Pancreas (tissue), 10 donors: ENCODE data around the gene ABTB2. TPM values are rescaled to one million over a fixed set of nuclear protein-coding genes. Genes with fewer than 3 reads are reported as not detected.

Experiments
- ATAC-seq, 4 donors: fragments of 200-7000 bp; cut with Tn5 transposase; one replicate each; pipeline versions ENCODE4 v1.8.0 to v1.9.1; 2020; ENCODE audit warnings: mild to moderate bottlenecking in 4 of 4, moderate library complexity in 4 of 4
- DNase-seq, 6 donors: peaks; one replicate each; pipeline ENCODE4 v3.0.0-alpha.2; 2020
- FAIRE-seq: peaks from 2 replicates; lab custom pipeline; 2012; peaks lifted over from hg19 to GRCh38; lab: Jason Lieb, UNC
- H3K27ac ChIP-seq, 4 donors: fragments of 200-600 bp; sonication (generic); 1 replicate in 3 of 4; 2 replicates in 1 of 4; pipeline versions ENCODE4 v1.5.0 to v1.8.0; 2020
- H3K27me3 ChIP-seq, 4 donors: fragments of 200-600 bp; one replicate each; pipeline ENCODE4 v1.8.0; 2021
- H3K36me3 ChIP-seq, 3 donors: fragments of 200-600 bp; sonication (generic) in 1 of 3; one replicate each; pipeline versions ENCODE4 v1.5.0 to v1.8.0; 2020 to 2021
- H3K4me1 ChIP-seq, 3 donors: fragments of 200-600 bp; one replicate each; pipeline ENCODE4 v1.8.0; 2021
- H3K4me3 ChIP-seq, 4 donors: fragments of 200-600 bp; sonication (generic) in 2 of 4; one replicate each; pipeline versions ENCODE4 v1.5.0 to v1.8.0; 2020 to 2021
- H3K9me3 ChIP-seq, 4 donors: fragments of 200-600 bp; one replicate each; pipeline ENCODE4 v1.8.0; 2021
- CTCF ChIP-seq, 4 donors: fragments of 200-600 bp; sonication (generic) in 3 of 4; IDR thresholded peaks; one replicate each; pipeline versions ENCODE4 v1.5.0 to v1.8.0; 2021; ENCODE audit warnings: antibody characterized with exemption in 4 of 4
- WGBS, 2 donors: extraction: QIAGEN DNeasy Blood & Tissue Kit; methylation state at CpG; one replicate each; pipeline ENCODE4 v1.1.7; 2013; 5-methylcytosine and 5-hydroxymethylcytosine counted together
- intact Hi-C, 3 donors: fragments of 100-400 bp; cut with DNase I; formaldehyde crosslinking; loops; one replicate each; pipeline versions ENCODE4 v1.11.1 to v1.14.2; 2022
- polyA plus RNA-seq, 2 donors: library from polyadenylated mRNA; stranded (reverse); fragments of 200-250 nt; gene quantifications; one replicate each; pipeline ENCODE4 v1.2.3, GENCODE V29; 2013
- total RNA-seq, 6 donors: library from RNA; stranded (reverse); fragmentation: NEBNext Ultra II Directional in 4 of 6; extraction: Animal tissue kit (Norgen Biotek cat#: 25700) in 4 of 6; gene quantifications; one replicate each; pipeline versions ENCODE4 v1.2.1 to v1.2.4, GENCODE V29; 2021 to 2023
- donor health status: healthy with polysubstance abuse.
- donor health status: DM: no; HTN: no; CAD: no; lungs with moderate emphysema.
- donor health status: DM: no; HTN: no; CAD: no.
- donor health status: control.
- donor health status: control.
- donor health status: Bipolar disorder and iron deficiency.
- donor health status: DM: yes; HTN: yes; CAD: no.
- donor health status: DM: no; HTN: no; CAD: no.
- donor health status: DM: no; HTN: no; CAD: no.
- donor health status: DM: yes; HTN: yes; CAD: no.

Gene ABTB2
- total and polyA plus RNA-seq, 8 donors, result 0.63 to 4.4 (median 1.9) TPM

- H3K4me3 ChIP-seq, result no peak overlapping the region
- H3K27me3 ChIP-seq, result no peaks in the 10 kb centered on the region
- intact Hi-C loops, result no loop called here
- H3K4me1 ChIP-seq, result no peaks in the 10 kb centered on the region
- H3K27ac ChIP-seq, result no peak overlapping the region
- no peak for TF ChIP-seq CTCF (IDR thresholded peaks at IDR 0.05)
- ATAC-seq (no peak), FAIRE-seq (no peak), DNase-seq (no peak)
- WGBS, 2 donors, result 86 to 89% methylated on average over 5 of the region's 5 CpGs
- H3K9me3 ChIP-seq, result no peaks in the 10 kb centered on the region
- H3K36me3 ChIP-seq, result peaks cover 0 to 70% (median 55%) of the 10 kb centered on the region in 3 donors
These were observed 223.0 kb downstream of the ABTB2 start for GRCh38 chr11:34134765-34135164.

DNA sequence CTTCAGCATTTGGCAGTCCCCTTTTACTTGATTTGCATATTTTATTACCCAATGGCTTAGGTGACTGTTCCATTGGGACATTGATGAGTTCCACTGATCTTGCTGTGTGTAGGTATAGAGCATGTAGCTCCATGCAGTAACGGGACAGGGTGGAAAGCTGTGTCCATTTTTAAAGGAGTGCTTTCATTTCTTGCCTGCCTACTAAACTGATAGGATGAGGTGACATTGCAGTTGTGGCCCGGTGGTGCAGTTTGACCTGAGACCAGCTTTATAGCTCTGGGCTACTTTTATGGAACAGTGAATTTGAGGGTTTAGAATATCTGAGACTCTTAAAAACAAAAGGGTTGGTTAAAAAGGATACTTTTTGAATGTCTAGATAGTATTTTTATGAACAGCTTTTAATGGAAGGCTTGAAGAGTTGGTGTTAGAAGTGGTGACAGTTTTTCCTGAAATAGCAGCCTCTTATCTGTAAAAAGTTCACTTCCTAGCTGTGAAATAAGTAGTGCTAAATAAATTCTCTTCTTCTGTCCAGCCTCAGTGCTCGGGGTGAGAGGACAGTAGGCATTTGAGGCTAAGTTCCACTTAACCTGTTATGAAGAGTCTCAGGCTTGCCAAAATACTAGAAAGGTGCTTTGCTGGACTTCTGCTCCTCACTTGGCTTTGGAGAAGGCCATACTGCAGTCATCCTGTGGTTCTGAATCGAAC is 225.4 kb downstream of the ABTB2 start:
- Histone ChIP-seq H3K27me3 (no peaks in the 10 kb centered on the region), H3K9me3 (no peaks in the 10 kb centered on the region), H3K4me1 (no peaks in the 10 kb centered on the region), H3K27ac (no peak overlapping the region), H3K4me3 (no peak overlapping the region), H3K36me3 (peaks cover 0 to 59% (median 50%) of the 10 kb centered on the region in 3 donors)
- WGBS, 2 donors, result 92 to 97% methylated on average over 4 of the region's 4 CpGs
- intact Hi-C loops, result no loop called here
- DNase-seq, result no peak
- no peak for TF ChIP-seq CTCF (IDR thresholded peaks at IDR 0.05)
- FAIRE-seq, result no peak
- ATAC-seq, result no peak

DNA sequence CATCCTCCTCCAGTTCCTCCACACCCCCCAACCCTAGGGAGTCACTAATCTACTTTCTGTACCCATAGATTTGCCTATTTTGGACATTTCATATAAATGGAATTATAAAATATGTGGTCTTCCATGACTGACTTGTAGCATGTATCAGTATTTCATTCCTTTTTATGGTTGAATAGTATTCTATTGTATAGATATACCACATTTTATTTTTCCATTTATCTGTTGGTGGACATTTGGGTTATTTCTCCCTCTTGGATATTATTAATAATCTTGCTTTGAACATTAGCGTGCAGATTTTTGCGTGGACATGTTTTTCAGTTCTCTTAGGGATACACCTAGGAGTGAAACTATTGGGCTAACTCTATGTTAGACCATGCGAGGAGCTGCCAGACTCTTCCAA is 229.0 kb downstream of the ABTB2 start:
- H3K27me3 ChIP-seq, result no peaks in the 10 kb centered on the region
- H3K27ac ChIP-seq, result no peak overlapping the region
- H3K4me3 ChIP-seq, result no peak overlapping the region
- TF ChIP-seq CTCF (IDR thresholded peaks at IDR 0.05), result no peak
- H3K9me3 ChIP-seq, result no peaks in the 10 kb centered on the region
- H3K36me3 ChIP-seq, result peaks cover 0 to 44% (median 43%) of the 10 kb centered on the region in 3 donors
- no peak for ATAC-seq
- no peak for FAIRE-seq
- H3K4me1 ChIP-seq, result no peaks in the 10 kb centered on the region
- DNase-seq, result no peak
- 97 to 98% methylated on average over 3 of the region's 3 CpGs for WGBS, 2 donors
- intact Hi-C loops, result no loop called here

DNA sequence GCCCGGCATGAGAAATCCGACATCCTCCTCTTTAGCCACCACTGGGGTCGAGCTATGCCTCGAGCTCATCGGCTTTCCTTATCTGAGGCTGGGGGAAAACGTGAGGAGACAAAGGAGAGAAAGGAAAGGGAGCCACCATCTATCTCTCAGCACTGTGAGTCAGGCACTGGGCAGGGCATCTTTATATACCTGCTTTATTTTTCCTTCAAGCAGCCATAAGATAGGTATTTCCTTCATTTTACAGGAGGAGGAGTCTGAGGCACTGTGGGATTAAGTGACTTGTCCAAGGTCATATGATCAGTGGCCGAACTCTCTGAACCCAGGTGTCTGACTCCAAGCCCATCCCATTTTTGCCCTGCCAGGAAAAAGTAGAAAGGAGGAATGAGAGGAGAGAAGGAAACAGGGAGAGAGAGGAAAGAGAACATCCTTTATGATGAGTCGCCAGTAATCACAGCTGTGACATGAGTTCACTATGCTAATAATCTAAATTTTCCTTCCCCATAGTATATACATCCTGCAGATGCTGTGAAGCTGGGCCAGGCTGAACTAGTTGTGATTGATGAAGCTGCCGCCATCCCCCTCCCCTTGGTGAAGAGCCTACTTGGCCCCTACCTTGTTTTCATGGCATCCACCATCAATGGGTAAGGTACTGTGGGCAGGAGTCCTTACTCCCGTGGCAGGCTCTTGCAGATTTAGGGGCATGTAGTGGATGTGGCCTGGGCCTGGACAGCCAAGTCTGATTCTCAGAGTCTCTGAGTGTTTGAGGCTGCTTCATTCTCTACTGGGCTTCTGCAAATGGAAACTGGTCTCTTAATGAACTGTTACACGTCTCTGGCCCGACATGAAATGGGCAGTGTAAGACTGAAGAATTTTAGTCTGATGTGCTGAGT is 230.6 kb downstream of the ABTB2 start:
- TF ChIP-seq CTCF (IDR thresholded peaks at IDR 0.05), result no peak
- no peak overlapping the region for H3K27ac ChIP-seq
- DNase-seq (no peak), ATAC-seq (no peak), FAIRE-seq (no peak)
- no peaks in the 10 kb centered on the region for H3K27me3 ChIP-seq
- no peak overlapping the region for H3K4me3 ChIP-seq
- WGBS, 2 donors, result 86 to 92% methylated on average over 12 of the region's 12 CpGs
- intact Hi-C loops, result no loop called here
- H3K4me1 ChIP-seq, result no peaks in the 10 kb centered on the region
- H3K36me3 ChIP-seq, result peaks cover 3 to 46% (median 44%) of the 10 kb centered on the region in 3 donors
- no peaks in the 10 kb centered on the region for H3K9me3 ChIP-seq
